Ecto neural progenitor cell (in vitro differentiated cells): ENCODE results near the gene RBM47.
"Not testable (repeated sequence)": the region's sequence is repeated elsewhere in the genome, so short reads cannot be mapped to it uniquely, and the experiment has no call there.

Source experiments
- DNase-seq: peaks from one replicate; pipeline ENCODE4 v3.0.0-alpha.2; 2018; ENCODE audit warnings: low spot score

Gene RBM47

GRCh38 chr4:40629401-40630334 lies at the start of gene RBM47:
RBM47 (minus strand) TSS chr4:40629864; CDS start chr4:40438893, 190,971 bp downstream.
- peak; percentile 75 for DNase-seq

- DNase-seq: no peak
Observed at GRCh38 chr4:40678421-40678820, 48.8 kb upstream of the RBM47 start.

DNA sequence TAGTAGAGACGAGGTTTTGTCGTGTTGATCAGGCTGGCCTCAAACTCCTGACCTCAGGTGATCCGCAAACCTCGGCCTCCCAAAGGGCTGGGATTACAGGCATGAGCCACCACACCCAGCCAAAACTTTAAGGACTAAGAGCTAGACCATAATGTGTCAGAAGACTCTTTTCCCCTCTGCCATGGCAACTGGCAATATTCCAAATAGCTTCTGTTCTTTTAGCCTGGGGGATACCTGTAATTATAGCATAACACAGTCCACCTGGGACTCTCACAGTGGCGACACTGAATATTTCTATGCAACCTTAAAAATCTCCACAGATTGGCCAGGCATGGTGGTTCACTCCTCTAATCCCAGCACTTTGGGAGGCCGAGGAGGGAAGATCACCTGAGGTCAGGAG lies 45.5 kb upstream of the RBM47 start:
- no peak for DNase-seq

- peak; percentile 61 for DNase-seq
Observed at GRCh38 chr4:40672528-40673522, 43.2 kb upstream of the RBM47 start.

DNA sequence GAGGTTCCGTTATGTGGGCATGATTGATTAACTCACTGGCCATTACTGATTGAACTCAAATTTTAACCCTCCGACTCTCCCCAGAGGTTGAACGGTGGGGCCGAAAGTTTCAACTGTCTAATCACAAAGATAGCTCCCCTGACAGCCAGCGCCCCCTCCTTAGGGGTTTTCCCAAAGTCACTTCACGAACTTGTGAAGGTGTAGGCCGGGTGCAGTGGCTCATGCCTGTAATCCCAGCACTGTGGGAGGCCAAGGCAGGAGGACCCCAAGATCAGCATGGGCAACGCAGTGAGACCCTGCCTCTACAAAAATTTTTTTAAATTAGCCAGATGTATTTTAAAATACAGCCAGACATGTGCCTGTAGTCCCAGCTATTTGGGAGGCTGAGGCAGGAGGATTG lies 39.8 kb upstream of the RBM47 start:
- DNase-seq: no peak

DNA sequence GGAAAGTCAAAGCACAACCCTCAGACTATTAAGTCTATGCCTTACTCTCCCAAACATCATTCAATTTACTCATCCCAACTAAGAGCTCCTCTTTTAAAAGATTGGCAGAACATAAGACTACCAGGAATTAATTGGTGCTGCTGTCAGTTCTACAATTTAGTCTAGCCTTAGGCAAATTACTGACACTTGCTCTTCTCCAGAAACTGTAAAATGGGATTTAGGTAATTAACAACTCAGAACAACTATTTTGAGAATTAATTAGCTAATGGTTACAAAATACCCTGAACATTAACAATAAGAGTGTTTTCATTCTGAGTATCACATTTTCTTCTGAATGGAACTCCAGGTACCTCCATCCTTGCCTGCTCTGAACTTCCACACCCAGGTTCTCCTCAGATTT lies 36.2 kb upstream of the RBM47 start:
- DNase-seq: no peak

- DNase-seq: no peak
Observed at GRCh38 chr4:40662962-40663604, 33.4 kb upstream of the RBM47 start.

DNA sequence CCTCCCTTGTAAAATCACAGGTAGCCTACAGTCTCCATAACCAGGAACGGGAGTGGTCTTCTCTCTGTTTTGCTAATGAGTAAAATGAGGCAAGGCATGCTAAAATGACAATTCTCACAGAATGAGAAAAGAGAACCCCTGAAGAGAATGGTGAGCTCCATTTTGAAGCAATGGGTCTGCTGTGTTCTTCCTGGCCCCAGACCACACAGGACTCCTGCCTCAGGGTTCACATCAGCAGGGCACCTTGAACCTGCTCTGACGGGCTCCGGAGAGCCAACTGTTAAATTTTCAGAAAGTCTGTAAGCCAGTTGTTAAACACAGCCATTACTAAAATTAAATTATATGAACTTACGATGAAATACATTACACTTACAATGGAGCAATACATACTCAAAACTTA lies 32.1 kb upstream of the RBM47 start:
- DNase-seq: no peak

DNA sequence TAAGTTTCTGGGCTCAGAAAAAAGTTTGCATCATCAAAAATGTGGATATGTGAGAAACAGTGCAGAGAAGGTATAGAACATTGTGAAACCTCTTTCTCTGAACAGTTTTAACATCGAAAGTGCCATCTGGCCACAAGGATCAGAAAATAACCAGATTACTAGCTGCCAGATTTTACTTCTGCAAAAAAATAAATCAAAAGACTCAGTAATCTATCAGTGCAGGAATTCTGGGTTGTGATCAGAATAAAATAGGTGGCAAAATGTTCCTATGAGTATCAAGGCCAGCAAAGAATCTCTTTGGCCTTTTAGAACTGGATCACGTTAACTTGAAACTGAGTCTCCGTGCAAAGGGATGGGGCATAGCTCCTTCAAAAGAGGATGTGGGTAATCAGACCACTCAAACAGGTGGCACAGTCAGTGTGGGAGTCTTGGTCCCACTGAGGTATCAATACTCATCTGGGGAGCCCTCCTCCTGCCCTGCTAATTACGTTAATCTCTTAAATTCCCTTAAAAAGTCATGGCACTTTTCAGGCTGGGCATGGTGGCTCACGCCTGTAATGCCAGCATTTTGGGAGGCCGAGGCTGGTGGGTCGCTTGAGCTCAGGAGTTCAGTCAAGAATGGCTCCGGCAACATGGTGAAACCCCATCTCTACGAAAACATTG lies 26.7 kb upstream of the RBM47 start:
- no peak for DNase-seq

GRCh38 chr4:40651280-40651679 lies 21.6 kb upstream of the RBM47 start:
- no peak for DNase-seq

GRCh38 chr4:40649321-40649720 lies 19.7 kb upstream of the RBM47 start:
- no peak for DNase-seq

GRCh38 chr4:40648742-40649281 lies 19.1 kb upstream of the RBM47 start:
- no peak for DNase-seq

GRCh38 chr4:40648131-40648530 lies 18.5 kb upstream of the RBM47 start:
- DNase-seq: no peak

GRCh38 chr4:40645586-40645985 lies 15.9 kb upstream of the RBM47 start:
- DNase-seq: no peak

DNA sequence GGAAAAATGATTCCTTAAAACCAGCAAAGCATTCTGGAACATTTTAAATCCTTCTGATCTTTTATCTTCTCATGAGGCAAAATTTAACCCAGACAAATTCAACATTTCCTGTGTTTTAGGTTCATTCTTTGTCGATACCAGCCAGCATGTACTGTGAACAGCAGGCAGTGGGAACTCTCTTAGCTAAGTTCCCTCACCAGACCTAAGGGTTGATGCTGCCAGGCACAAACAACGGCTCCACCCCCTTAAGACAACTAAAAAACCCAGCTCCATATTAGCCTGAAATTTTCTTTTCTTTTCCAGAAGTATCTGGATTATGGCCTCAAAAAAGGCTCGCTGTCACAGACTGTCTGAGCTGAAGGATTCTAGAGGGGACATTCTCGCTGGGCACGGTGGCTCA lies 2.4 kb upstream of the RBM47 start:
- DNase-seq: no peak

DNA sequence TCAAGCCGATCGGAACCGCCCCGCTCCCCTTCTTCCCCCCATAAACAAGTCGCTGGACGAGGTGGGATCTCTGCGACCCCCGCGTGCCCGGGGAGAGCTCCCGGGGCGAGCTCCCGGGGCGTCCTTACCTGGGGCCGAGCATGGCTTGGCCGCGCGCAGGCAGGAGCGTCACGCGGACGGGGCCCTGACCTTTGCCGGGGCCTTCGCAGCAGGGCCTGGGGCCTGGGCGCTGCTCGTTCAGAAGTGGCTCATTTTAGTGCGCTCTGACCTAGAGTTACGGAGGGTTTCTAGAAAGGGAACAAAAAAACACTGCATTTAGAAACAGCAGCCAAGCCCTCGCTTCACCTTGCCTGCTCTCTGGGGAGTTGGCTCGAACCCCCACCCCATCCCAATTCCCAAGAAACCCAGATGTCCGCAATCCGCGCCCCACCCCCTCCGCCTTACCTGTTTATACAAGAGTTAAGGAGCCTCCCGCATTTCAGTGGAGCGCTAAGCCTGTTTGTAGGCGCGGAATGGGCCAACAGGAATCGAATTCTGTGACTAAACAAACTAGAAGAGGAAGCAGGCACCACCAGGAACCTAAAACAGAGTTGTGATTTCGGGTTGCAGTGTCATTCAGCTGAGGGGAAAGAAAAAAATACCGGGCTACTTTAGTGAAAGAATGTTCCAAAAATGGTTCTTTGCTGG lies 814 bp upstream of the RBM47 start:
- DNase-seq: peak; percentile 68

DNA sequence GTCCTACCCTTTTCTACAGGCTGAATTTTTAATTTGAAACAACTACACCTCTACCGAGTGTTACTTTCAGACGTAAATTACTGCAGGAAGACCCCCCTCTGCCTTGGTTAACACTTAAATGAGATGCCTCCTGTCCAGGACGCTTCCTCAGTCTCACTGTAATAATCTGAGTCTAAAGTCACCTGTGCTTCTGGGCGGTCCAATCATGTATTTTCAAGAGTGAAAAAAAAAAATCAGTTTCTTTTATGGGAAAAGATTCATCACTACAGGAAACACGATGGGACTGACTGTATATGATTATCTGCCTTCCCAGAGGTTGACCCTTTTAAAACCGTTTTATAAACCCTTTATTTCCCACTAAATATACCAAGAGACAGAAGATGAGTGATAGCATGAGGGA lies 776 bp downstream of the RBM47 start:
- no peak for DNase-seq

GRCh38 chr4:40628407-40628806 lies 1.3 kb downstream of the RBM47 start:
- not testable (repeated sequence) for DNase-seq

DNA sequence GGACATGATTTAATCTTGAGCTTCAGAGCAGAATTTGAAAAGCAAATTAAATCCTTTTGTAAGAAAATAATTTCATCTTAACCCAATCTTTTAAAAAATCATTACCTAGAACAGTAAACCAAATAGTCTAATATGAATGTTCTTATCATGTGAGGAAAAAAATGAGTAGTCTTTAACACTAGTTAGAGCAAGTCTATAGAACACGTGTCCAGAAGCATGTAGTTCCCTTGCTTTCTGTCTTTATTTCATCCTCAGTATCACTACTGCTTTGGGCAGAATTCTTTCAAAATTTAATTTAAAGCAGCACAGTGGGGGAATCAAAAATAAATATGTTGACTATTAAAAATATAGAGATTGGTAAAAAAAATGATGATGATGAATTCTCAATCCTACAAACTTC lies 2.1 kb downstream of the RBM47 start:
- no peak for DNase-seq

GRCh38 chr4:40626183-40626990 lies 3.3 kb downstream of the RBM47 start:
- DNase-seq: no peak
